Measurements from ENCODE around the gene SPINK4. TPM values are rescaled to one million over a fixed set of nuclear protein-coding genes. Genes with fewer than 3 reads are reported as not detected.

SPINK4 gene
- total RNA-seq, 3 donors from 2014 or later = not detected

- H3K4me1 ChIP-seq = peaks cover 0 to 6% of the 10 kb centered on the region in 2 donors
- H3K9me3 ChIP-seq = no peaks in the 10 kb centered on the region
- DNase-seq (ENCODE audit: low spot score in 2 of 2) = no peak
- peak overlapping the region; percentile 82 to 95 (median 93) for H3K4me3 ChIP-seq
- H3K27me3 ChIP-seq = no peaks in the 10 kb centered on the region
- H3K36me3 ChIP-seq = no peaks in the 10 kb centered on the region
- TF ChIP-seq, protein P1, sequence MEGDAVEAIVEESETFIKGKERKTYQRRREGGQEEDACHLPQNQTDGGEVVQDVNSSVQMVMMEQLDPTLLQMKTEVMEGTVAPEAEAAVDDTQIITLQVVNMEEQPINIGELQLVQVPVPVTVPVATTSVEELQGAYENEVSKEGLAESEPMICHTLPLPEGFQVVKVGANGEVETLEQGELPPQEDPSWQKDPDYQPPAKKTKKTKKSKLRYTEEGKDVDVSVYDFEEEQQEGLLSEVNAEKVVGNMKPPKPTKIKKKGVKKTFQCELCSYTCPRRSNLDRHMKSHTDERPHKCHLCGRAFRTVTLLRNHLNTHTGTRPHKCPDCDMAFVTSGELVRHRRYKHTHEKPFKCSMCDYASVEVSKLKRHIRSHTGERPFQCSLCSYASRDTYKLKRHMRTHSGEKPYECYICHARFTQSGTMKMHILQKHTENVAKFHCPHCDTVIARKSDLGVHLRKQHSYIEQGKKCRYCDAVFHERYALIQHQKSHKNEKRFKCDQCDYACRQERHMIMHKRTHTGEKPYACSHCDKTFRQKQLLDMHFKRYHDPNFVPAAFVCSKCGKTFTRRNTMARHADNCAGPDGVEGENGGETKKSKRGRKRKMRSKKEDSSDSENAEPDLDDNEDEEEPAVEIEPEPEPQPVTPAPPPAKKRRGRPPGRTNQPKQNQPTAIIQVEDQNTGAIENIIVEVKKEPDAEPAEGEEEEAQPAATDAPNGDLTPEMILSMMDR (IDR thresholded peaks at IDR 0.05) = peak in 1 of 3 donors; percentile 17
- TF ChIP-seq POLR2AphosphoS5 (IDR thresholded peaks at IDR 0.05) (no peak), POLR2A (IDR thresholded peaks at IDR 0.05) (no peak)
- intact Hi-C loops (cut with DNase I; ENCODE audit: low total_unique reads) = no loop called here
- H3K27ac ChIP-seq = peak overlapping the region; percentile 100
Observed at GRCh38 chr9:33289936-33290246, 49.9 kb downstream of the SPINK4 start.

GRCh38 chr9:33290247-33291030, 50.5 kb downstream of the SPINK4 start, which contains the start of gene NFX1:
Gene NFX1 (plus strand): TSS chr9:33290516. CDS start chr9:33290573, 57 bp downstream.
- intact Hi-C loops (cut with DNase I; ENCODE audit: low total_unique reads) = no loop called here
- Histone ChIP-seq H3K27me3 (no peaks in the 10 kb centered on the region), H3K27ac (peak within 1 kb of the TSS; percentile 100), H3K4me3 (peak within 1 kb of the TSS; percentile 82 to 95 (median 93)), H3K4me1 (peaks cover 0 to 6% of the 10 kb centered on the region in 2 donors), H3K9me3 (no peaks in the 10 kb centered on the region), H3K36me3 (no peaks in the 10 kb centered on the region)
- peak; percentile 98 to 99 for DNase-seq (ENCODE audit: low spot score in 2 of 2)
- TF ChIP-seq, protein P1 (IDR thresholded peaks at IDR 0.05) = peak in 1 of 3 donors; percentile 21
- TF ChIP-seq POLR2A (IDR thresholded peaks at IDR 0.05) = peak; percentile 87
- peak; percentile 97 to 100 (median 99) for TF ChIP-seq POLR2AphosphoS5 (IDR thresholded peaks at IDR 0.05)

GRCh38 chr9:33291031-33291397, 51.0 kb downstream of the SPINK4 start:
- intact Hi-C loops (cut with DNase I; ENCODE audit: low total_unique reads) = no loop called here
- H3K27ac ChIP-seq = peak overlapping the region; percentile 100
- peaks cover 0 to 6% of the 10 kb centered on the region in 2 donors for H3K4me1 ChIP-seq
- peak overlapping the region; percentile 82 to 95 (median 93) for H3K4me3 ChIP-seq
- H3K36me3 ChIP-seq = no peaks in the 10 kb centered on the region
- no peak for DNase-seq (ENCODE audit: low spot score in 2 of 2)
- no peaks in the 10 kb centered on the region for H3K27me3 ChIP-seq
- no peak for TF ChIP-seq POLR2AphosphoS5 (IDR thresholded peaks at IDR 0.05)
- TF ChIP-seq POLR2A (IDR thresholded peaks at IDR 0.05) = no peak
- TF ChIP-seq, protein P1 (IDR thresholded peaks at IDR 0.05) = no peak
- H3K9me3 ChIP-seq = no peaks in the 10 kb centered on the region

DNA sequence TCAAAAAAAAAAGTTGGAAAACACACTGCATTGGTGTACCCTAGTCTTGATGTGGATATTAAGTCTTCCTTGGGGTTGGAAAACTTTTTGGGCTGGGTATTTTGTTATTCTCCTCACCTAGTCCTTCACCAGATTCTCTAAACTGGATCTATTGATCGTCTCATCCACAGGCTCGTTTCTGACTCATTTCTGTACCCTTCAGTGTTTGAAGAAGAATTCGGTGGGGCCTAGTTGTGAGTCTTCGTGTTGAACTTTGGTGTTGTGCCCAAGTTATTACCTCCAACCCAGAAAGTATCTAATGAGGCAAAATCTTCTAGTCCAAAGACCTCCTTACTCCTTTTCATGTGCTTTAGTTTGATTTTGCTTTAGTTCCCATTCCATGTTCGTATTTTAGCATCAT, 51.9 kb downstream of the SPINK4 start:
- DNase-seq (ENCODE audit: low spot score in 2 of 2) = no peak
- H3K27me3 ChIP-seq = no peaks in the 10 kb centered on the region
- intact Hi-C loops (cut with DNase I; ENCODE audit: low total_unique reads) = no loop called here
- no peaks in the 10 kb centered on the region for H3K9me3 ChIP-seq
- H3K27ac ChIP-seq = peak overlapping the region; percentile 100
- H3K36me3 ChIP-seq = no peaks in the 10 kb centered on the region
- H3K4me1 ChIP-seq = peaks cover 0 to 14% of the 10 kb centered on the region in 2 donors
- TF ChIP-seq POLR2A (IDR thresholded peaks at IDR 0.05) = no peak
- TF ChIP-seq, protein P1 (IDR thresholded peaks at IDR 0.05) = no peak
- no peak for TF ChIP-seq POLR2AphosphoS5 (IDR thresholded peaks at IDR 0.05)
- H3K4me3 ChIP-seq = peak overlapping the region in 2 of 3 donors; percentile 93 to 95

DNA sequence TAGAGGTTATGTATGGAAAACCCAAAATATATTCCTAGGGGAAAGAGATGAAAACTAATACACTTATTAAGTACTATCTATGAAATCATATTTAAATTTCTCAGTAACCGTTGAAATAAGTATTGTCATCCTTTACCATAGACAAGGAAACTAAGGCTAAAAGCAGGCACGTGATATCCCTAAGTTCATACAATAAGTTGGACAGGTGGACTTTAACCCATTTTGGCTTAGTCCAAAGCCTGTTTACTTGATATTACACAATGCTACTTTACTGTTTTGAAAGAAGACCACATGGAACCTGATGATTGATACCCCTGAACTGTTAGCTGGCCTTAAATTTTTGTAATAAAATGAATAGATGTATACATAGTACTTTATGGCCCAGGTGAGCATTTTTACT, 53.8 kb downstream of the SPINK4 start:
- Histone ChIP-seq H3K4me1 (peaks cover 0 to 29% of the 10 kb centered on the region in 2 donors), H3K9me3 (no peaks in the 10 kb centered on the region), H3K36me3 (no peaks in the 10 kb centered on the region), H3K27me3 (no peaks in the 10 kb centered on the region), H3K4me3 (no peak overlapping the region), H3K27ac (peak overlapping the region in 1 of 2 donors; percentile 27)
- TF ChIP-seq POLR2AphosphoS5 (IDR thresholded peaks at IDR 0.05) (no peak), POLR2A (IDR thresholded peaks at IDR 0.05) (no peak)
- TF ChIP-seq, protein P1 (IDR thresholded peaks at IDR 0.05) = no peak
- DNase-seq (ENCODE audit: low spot score in 2 of 2) = no peak
- intact Hi-C loops (cut with DNase I; ENCODE audit: low total_unique reads) = no loop called here
